B cell (primary cell): ENCODE data around the gene GCN1. TPM values are rescaled to one million over a fixed set of nuclear protein-coding genes. Genes with fewer than 3 reads are reported as not detected.

Experiments
- ATAC-seq: fragments of 200-7000 bp; cut with Tn5 transposase; one replicate; pipeline ENCODE4 v1.10.0; 2021; ENCODE audit warnings: low read depth, mild to moderate bottlenecking, moderate number of reproducible peaks, moderate library complexity
- CTCF ChIA-PET: fragments of 350-600 bp; sonication (Branson Sonifier 250); formaldehyde crosslinking; loops from one replicate; lab custom pipeline; 2021; ENCODE audit warnings: antibody characterized with exemption, inconsistent platforms; lab: Charles Lee
- POLR2A ChIA-PET: fragments of 350-600 bp; sonication (Branson Sonifier 250); formaldehyde crosslinking; loops from one replicate; lab custom pipeline; 2021; ENCODE audit warnings: antibody characterized with exemption; lab: Charles Lee
- DNase-seq: peaks from one replicate; pipeline ENCODE4 v3.0.0; 2013
- H2AFZ ChIP-seq: 2 replicates; pipeline ENCODE4 v1.6.1; 2012; ENCODE audit warnings: mild to moderate bottlenecking, low read depth, low read length; ENCODE audit not compliant: insufficient read depth, poor library complexity, severe bottlenecking
- H3K27ac ChIP-seq, 2 donors: 1 replicate in 1 of 2; 2 replicates in 1 of 2; pipeline ENCODE4 v1.5.1; 2012 to 2013; ENCODE audit warnings: low read length in 2 of 2, mild to moderate bottlenecking in 2 of 2, moderate library complexity in 1 of 2
- H3K27me3 ChIP-seq, 4 experiments: fragments of 200-600 bp in 1 of 4; sonication (generic) in 1 of 4; replicated peaks in 1 of 4; 1 replicate in 2 of 4; 2 replicates in 2 of 4; pipeline versions ENCODE4 v1.6.1 to v1.7.0; 2013 to 2016; ENCODE audit warnings: low read length in 3 of 4, mild to moderate bottlenecking in 2 of 4, mixed read lengths in 1 of 4, moderate library complexity in 1 of 4; ENCODE audit not compliant: insufficient read depth in 4 of 4, control insufficient read depth in 3 of 4; ENCODE audit errors: control extremely low read depth in 1 of 4
- H3K36me3 ChIP-seq, 2 experiments: replicated peaks in 1 of 2; 1 replicate in 1 of 2; 2 replicates in 1 of 2; pipeline versions ENCODE4 v1.6.1 to v1.7.1; 2013; ENCODE audit warnings: low read length in 1 of 2; ENCODE audit not compliant: insufficient read depth in 2 of 2, control insufficient read depth in 1 of 2; ENCODE audit errors: control extremely low read depth in 1 of 2, extremely low read depth in 1 of 2
- H3K4me1 ChIP-seq, 2 donors: fragments of 200-600 bp in 1 of 2; sonication (generic) in 1 of 2; 1 replicate in 1 of 2; 2 replicates in 1 of 2; pipeline versions ENCODE4 v1.5.1 to v1.6.1; 2013 to 2017; ENCODE audit warnings: low read length in 2 of 2; ENCODE audit not compliant: control insufficient read depth in 2 of 2, insufficient read depth in 2 of 2
- H3K4me2 ChIP-seq: replicated peaks from 2 replicates; pipeline ENCODE3; 2012; ENCODE audit warnings: mild to moderate bottlenecking, low read depth, low read length; ENCODE audit not compliant: poor library complexity, severe bottlenecking
- H3K4me3 ChIP-seq, 5 experiments: fragments of 200-600 bp in 1 of 5; sonication (generic) in 1 of 5; 1 replicate in 3 of 5; 2 replicates in 2 of 5; pipeline versions ENCODE4 v1.5.1 to v1.7.0; 2011 to 2016; ENCODE audit warnings: low read length in 4 of 5, mild to moderate bottlenecking in 4 of 5, low read depth in 2 of 5, control low read depth in 1 of 5, moderate library complexity in 1 of 5; ENCODE audit not compliant: insufficient read depth in 1 of 5; ENCODE audit errors: control extremely low read depth in 1 of 5, extremely low read depth in 1 of 5
- H3K79me2 ChIP-seq: fragments of 200-600 bp; sonication (generic); one replicate; pipeline ENCODE4 v1.6.0; 2016; ENCODE audit warnings: low read length; ENCODE audit not compliant: control insufficient read depth, insufficient read depth
- H3K9ac ChIP-seq: fragments of 200-600 bp; sonication (generic); 2 replicates; pipeline ENCODE4 v1.6.1; 2017; ENCODE audit warnings: mild to moderate bottlenecking, low read length, moderate library complexity
- H3K9me3 ChIP-seq, 3 donors: one replicate each; pipeline versions ENCODE4 v1.6.1 to v1.7.1; 2013; ENCODE audit warnings: low read length in 2 of 3; ENCODE audit not compliant: control insufficient read depth in 2 of 3, insufficient read depth in 1 of 3; ENCODE audit errors: control extremely low read depth in 1 of 3
- H4K20me1 ChIP-seq: 2 replicates; pipeline ENCODE4 v1.6.0; 2012; ENCODE audit warnings: mild to moderate bottlenecking, low read length; ENCODE audit not compliant: insufficient read depth, control insufficient read depth, poor library complexity, severe bottlenecking
- H3K27ac Mint-ChIP-seq: one replicate; pipeline ENCODE4 v1.8.0; 2021; ENCODE audit warnings: mixed read lengths
- H3K27me3 Mint-ChIP-seq: one replicate; pipeline ENCODE4 v1.8.0; 2021; ENCODE audit warnings: mixed read lengths
- H3K4me1 Mint-ChIP-seq: one replicate; pipeline ENCODE4 v1.8.0; 2021; ENCODE audit warnings: mixed read lengths
- H3K4me3 Mint-ChIP-seq: one replicate; pipeline ENCODE4 v1.8.0; 2021; ENCODE audit warnings: mixed read lengths
- H3K9me3 Mint-ChIP-seq: one replicate; pipeline ENCODE4 v1.8.0; 2022; ENCODE audit warnings: mixed read lengths; ENCODE audit not compliant: insufficient read depth
- EZH2 ChIP-seq: IDR thresholded peaks from 2 replicates; pipeline ENCODE4 v1.6.1; 2012; ENCODE audit warnings: borderline replicate concordance, low read depth, mild to moderate bottlenecking, moderate library complexity, low read length; ENCODE audit not compliant: insufficient read depth, poor library complexity, severe bottlenecking
- WGBS: methylation state at CpG from one replicate; pipeline ENCODE4 v1.1.5; 2013; ENCODE audit warnings: missing lambda C conversion rate; ENCODE audit not compliant: insufficient coverage; 5-methylcytosine and 5-hydroxymethylcytosine counted together
- intact Hi-C: fragments of 100-400 bp; cut with micrococcal nuclease; formaldehyde crosslinking; loops from one replicate; pipeline ENCODE4 v1.10.0; 2022
- polyA plus RNA-seq: library from polyadenylated mRNA; depleted of rRNA; stranded (reverse); fragments of >200 nt; gene quantifications from 2 replicates; pipeline ENCODE4 v1.2.3, GENCODE V29; 2012
- total RNA-seq, 2 donors: library from RNA; stranded (reverse); fragments of 120-200 nt in 1 of 2; gene quantifications; 1 replicate in 1 of 2; 2 replicates in 1 of 2; pipeline versions ENCODE4 v1.2.3 to v1.2.4, GENCODE V29; 2013 to 2022
- TF ChIP-seq, protein P1 (sequence below): fragments of 200-600 bp; IDR thresholded peaks from one replicate; pipeline ENCODE4 v1.8.0; 2022; ENCODE audit warnings: antibody characterized with exemption, mild to moderate bottlenecking

Gene GCN1
- total and polyA plus RNA-seq, 2 donors (not counting 1 experiment from before 2014, with no cell fraction given) = 41.3 to 127 TPM

DNA sequence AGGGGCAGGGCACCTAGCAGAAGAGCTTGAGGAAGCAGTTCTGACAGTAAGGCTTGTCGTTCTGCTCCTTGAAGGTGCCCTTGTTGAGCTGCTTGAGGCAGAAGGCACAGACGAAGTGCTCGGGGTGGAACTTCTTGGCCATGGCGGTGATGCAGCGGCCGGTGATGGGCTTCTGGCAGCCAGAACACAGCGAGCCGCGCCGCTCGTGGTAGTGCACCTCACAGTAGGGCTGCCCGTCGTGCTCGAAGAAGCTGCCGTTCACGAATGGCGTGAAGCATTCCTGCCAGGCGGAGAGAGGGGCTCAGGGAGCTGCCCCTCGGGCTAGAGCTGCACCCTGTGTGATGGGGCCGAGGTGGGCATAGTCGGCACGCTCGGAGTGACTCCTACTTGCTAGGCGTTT is 17.8 kb upstream of the GCN1 start:
- CTCF ChIA-PET = interaction anchor here (0.9 kb wide), 1 partner anchor 16 kb away, joined by 3 read pairs; no protein-coding TSS in a partner anchor
- Histone ChIP-seq H3K9ac (no peak overlapping the region), H3K36me3 (peaks cover 0 to 11% of the 10 kb centered on the region in 2 experiments), H3K79me2 (no peaks in the 10 kb centered on the region), H3K4me2 (no peak overlapping the region), H4K20me1 (no peaks in the 10 kb centered on the region), H3K9me3 (no peaks in the 10 kb centered on the region), H2AFZ (no peak overlapping the region), H3K4me1 (no peaks in the 10 kb centered on the region), H3K27me3 (no peaks in the 10 kb centered on the region), H3K27ac (no peak overlapping the region), H3K4me3 (no peak overlapping the region)
- Mint-ChIP-seq H3K9me3 (no peaks in the 10 kb centered on the region), H3K4me3 (no peak overlapping the region), H3K27ac (no peak overlapping the region), H3K27me3 (no peaks in the 10 kb centered on the region), H3K4me1 (no peaks in the 10 kb centered on the region)
- ATAC-seq (no peak), DNase-seq (no peak)
- 98% methylated on average over 20 of the region's 24 CpGs for WGBS
- POLR2A ChIA-PET = no interaction called here
- intact Hi-C loops = no loop called here
- TF ChIP-seq EZH2 = no peak
- TF ChIP-seq, protein P1, sequence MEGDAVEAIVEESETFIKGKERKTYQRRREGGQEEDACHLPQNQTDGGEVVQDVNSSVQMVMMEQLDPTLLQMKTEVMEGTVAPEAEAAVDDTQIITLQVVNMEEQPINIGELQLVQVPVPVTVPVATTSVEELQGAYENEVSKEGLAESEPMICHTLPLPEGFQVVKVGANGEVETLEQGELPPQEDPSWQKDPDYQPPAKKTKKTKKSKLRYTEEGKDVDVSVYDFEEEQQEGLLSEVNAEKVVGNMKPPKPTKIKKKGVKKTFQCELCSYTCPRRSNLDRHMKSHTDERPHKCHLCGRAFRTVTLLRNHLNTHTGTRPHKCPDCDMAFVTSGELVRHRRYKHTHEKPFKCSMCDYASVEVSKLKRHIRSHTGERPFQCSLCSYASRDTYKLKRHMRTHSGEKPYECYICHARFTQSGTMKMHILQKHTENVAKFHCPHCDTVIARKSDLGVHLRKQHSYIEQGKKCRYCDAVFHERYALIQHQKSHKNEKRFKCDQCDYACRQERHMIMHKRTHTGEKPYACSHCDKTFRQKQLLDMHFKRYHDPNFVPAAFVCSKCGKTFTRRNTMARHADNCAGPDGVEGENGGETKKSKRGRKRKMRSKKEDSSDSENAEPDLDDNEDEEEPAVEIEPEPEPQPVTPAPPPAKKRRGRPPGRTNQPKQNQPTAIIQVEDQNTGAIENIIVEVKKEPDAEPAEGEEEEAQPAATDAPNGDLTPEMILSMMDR = no peak

DNA sequence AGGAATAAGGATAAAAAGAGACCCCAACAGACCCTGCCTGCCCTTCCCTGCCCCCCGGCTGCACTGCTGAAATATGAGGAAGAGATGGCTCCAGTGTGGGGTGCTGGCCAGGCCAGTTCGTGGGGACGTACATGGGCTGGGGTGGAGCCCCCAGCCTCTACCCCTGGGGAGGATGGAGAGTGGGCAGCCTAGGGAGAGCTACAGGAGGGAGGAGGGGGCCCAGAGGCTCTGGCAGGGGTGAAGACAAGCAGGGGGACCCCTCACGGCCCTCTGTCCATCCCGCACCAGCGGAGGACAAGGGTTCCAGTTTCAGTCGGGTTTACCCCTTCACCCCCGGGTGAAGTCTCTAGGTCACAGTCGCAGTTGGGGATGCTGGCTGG is 17.4 kb upstream of the GCN1 start:
- H3K27ac Mint-ChIP-seq = no peak overlapping the region
- no peak overlapping the region for H3K9ac ChIP-seq
- H3K36me3 ChIP-seq = peaks cover 0 to 11% of the 10 kb centered on the region in 2 experiments

More for the DNA sequence above, 17.4 kb upstream of the GCN1 start:
- H2AFZ ChIP-seq = no peak overlapping the region
- ChIA-PET CTCF (no interaction called here), POLR2A (no interaction called here)
- H3K4me2 ChIP-seq = no peak overlapping the region
- no peaks in the 10 kb centered on the region for H3K9me3 ChIP-seq
- 89% methylated on average over 9 of the region's 9 CpGs for WGBS
- H3K4me1 ChIP-seq = no peaks in the 10 kb centered on the region
- H3K27me3 ChIP-seq = no peaks in the 10 kb centered on the region
- no peaks in the 10 kb centered on the region for H3K79me2 ChIP-seq
- TF ChIP-seq EZH2 = no peak
- TF ChIP-seq, protein P1 = no peak
- Mint-ChIP-seq H3K4me1 (no peaks in the 10 kb centered on the region), H3K4me3 (no peak overlapping the region), H3K27me3 (no peaks in the 10 kb centered on the region), H3K9me3 (no peaks in the 10 kb centered on the region)
- DNase-seq = no peak
- intact Hi-C loops = no loop called here
- ATAC-seq = no peak
- H4K20me1 ChIP-seq = no peaks in the 10 kb centered on the region
- H3K27ac ChIP-seq = no peak overlapping the region
- no peak overlapping the region for H3K4me3 ChIP-seq
